Stimulated activated CD4-positive, alpha-beta T cell treated with anti-CD3 and anti-CD28 coated beads, Interleukin-1b, Interleukin-23, amount 100 ng/mL, for 4 hours (primary cell): Measurements from ENCODE around the gene SDK1.
"Not testable (repeated sequence)": the region's sequence is repeated elsewhere in the genome, so short reads cannot be mapped to it uniquely, and the experiment has no call there.

Experiments used
- DNase-seq, 2 donors: peaks; one replicate each; pipeline ENCODE4 v3.0.0-alpha.2; 2020; ENCODE audit warnings: low read depth in 2 of 2

Gene SDK1

GRCh38 chr7:3533040-3533439 lies 232.0 kb downstream of the SDK1 start:
- no peak for DNase-seq

- no peak for DNase-seq
Observed at GRCh38 chr7:3537210-3537875, 236.3 kb downstream of the SDK1 start.

- DNase-seq, result no peak
Observed at GRCh38 chr7:3538041-3538440, 237.0 kb downstream of the SDK1 start.

GRCh38 chr7:3540456-3541220 lies 239.6 kb downstream of the SDK1 start:
- no peak for DNase-seq

- DNase-seq, result no peak
Observed at GRCh38 chr7:3544202-3544601, 243.2 kb downstream of the SDK1 start.

- DNase-seq, result no peak
Observed at GRCh38 chr7:3548815-3549214, 247.8 kb downstream of the SDK1 start.

- DNase-seq, result no peak
Observed at GRCh38 chr7:3549601-3550000, 248.5 kb downstream of the SDK1 start.

- no peak for DNase-seq
Observed at GRCh38 chr7:3551536-3551935, 250.5 kb downstream of the SDK1 start.

GRCh38 chr7:3552499-3552898 lies 251.4 kb downstream of the SDK1 start:
- DNase-seq, result no peak

GRCh38 chr7:3558400-3558799 lies 257.3 kb downstream of the SDK1 start:
- DNase-seq, result no peak

GRCh38 chr7:3559278-3559677 lies 258.2 kb downstream of the SDK1 start:
- DNase-seq, result no peak

- DNase-seq, result no peak
Observed at GRCh38 chr7:3560495-3560894, 259.4 kb downstream of the SDK1 start.

- DNase-seq, result no peak
Observed at GRCh38 chr7:3561932-3562331, 260.9 kb downstream of the SDK1 start.

GRCh38 chr7:3564231-3564630 lies 263.2 kb downstream of the SDK1 start:
- no peak for DNase-seq

GRCh38 chr7:3568516-3568915 lies 267.5 kb downstream of the SDK1 start:
- DNase-seq, result no peak

- DNase-seq, result no peak
Observed at GRCh38 chr7:3569643-3570042, 268.6 kb downstream of the SDK1 start.

- DNase-seq, result no peak
Observed at GRCh38 chr7:3573151-3573550, 272.1 kb downstream of the SDK1 start.

GRCh38 chr7:3574386-3574785 lies 273.3 kb downstream of the SDK1 start:
- no peak for DNase-seq

GRCh38 chr7:3575753-3576531 lies 274.9 kb downstream of the SDK1 start:
- DNase-seq, result no peak

GRCh38 chr7:3578399-3578798 lies 277.3 kb downstream of the SDK1 start:
- no peak for DNase-seq

GRCh38 chr7:3579638-3580219 lies 278.7 kb downstream of the SDK1 start:
- no peak for DNase-seq

GRCh38 chr7:3582145-3582544 lies 281.1 kb downstream of the SDK1 start:
- not testable (repeated sequence) for DNase-seq
